GM12878 (cell line): Measurements from ENCODE around the gene GOLGA5. TPM values are rescaled to one million over a fixed set of nuclear protein-coding genes. Genes with fewer than 3 reads are reported as not detected.

Experiments used
- BACH1 ChIP-seq: fragments of 450-650 bp; IDR thresholded peaks from 2 replicates; pipeline ENCODE4 v1.6.1; 2017; ENCODE audit warnings: mild to moderate bottlenecking, borderline replicate concordance
- EGR1 ChIP-seq, 2 experiments: IDR thresholded peaks; 1 replicate in 1 of 2; 2 replicates in 1 of 2; pipeline ENCODE4 v1.6.1; 2011 to 2012; ENCODE audit warnings: low read depth in 2 of 2, low read length in 2 of 2, borderline replicate concordance in 1 of 2, mild to moderate bottlenecking in 1 of 2, moderate library complexity in 1 of 2
- FOS ChIP-seq: IDR thresholded peaks from 3 replicates; pipeline ENCODE4 v1.6.1; 2011; ENCODE audit warnings: borderline replicate concordance; ENCODE audit not compliant: insufficient read length; ENCODE audit errors: extremely low read depth
- GATAD2B ChIP-seq: fragments of 450-650 bp; conservative IDR thresholded peaks from 2 replicates; pipeline ENCODE4 v1.6.1; 2017; ENCODE audit warnings: low read depth, mild to moderate bottlenecking, moderate library complexity
- MTA3 ChIP-seq: IDR thresholded peaks from 2 replicates; pipeline ENCODE4 v1.6.1; 2012; ENCODE audit warnings: low read length, inconsistent platforms, borderline replicate concordance
- MXI1 ChIP-seq: fragments of 150-350 bp; IDR thresholded peaks from 2 replicates; pipeline ENCODE4 v1.6.1; 2011; ENCODE audit warnings: low read depth, mild to moderate bottlenecking, inconsistent platforms, low read length, improper control_type of control experiment
- NFYA ChIP-seq: IDR thresholded peaks from 2 replicates; pipeline ENCODE4 v1.6.1; 2011; ENCODE audit warnings: low read depth, mild to moderate bottlenecking, low read length, improper control_type of control experiment, borderline replicate concordance
- NFYB ChIP-seq: IDR thresholded peaks from 2 replicates; pipeline ENCODE4 v1.6.1; 2011; ENCODE audit warnings: low read depth, mild to moderate bottlenecking, low read length, improper control_type of control experiment, moderate library complexity; ENCODE audit not compliant: insufficient read depth
- NR2C2 ChIP-seq: IDR thresholded peaks from 2 replicates; pipeline ENCODE4 v1.6.1; 2011; ENCODE audit warnings: borderline replicate concordance, low read depth; ENCODE audit not compliant: control insufficient read depth, insufficient read length
- PAX5 ChIP-seq: IDR thresholded peaks from 2 replicates; pipeline ENCODE4 v1.6.1; 2011; ENCODE audit warnings: low read depth, low read length, borderline replicate concordance
- PKNOX1 ChIP-seq: fragments of 450-650 bp; IDR thresholded peaks from 2 replicates; pipeline ENCODE4 v1.6.1; 2016; ENCODE audit warnings: mild to moderate bottlenecking
- SMAD1 ChIP-seq: fragments of 450-650 bp; IDR thresholded peaks from 2 replicates; pipeline ENCODE4 v1.6.1; 2018; ENCODE audit warnings: mild to moderate bottlenecking, low read depth; ENCODE audit not compliant: partially characterized antibody
- SMARCA5 ChIP-seq: fragments of 450-650 bp; IDR thresholded peaks from 2 replicates; pipeline ENCODE4 v1.6.1; 2017; ENCODE audit warnings: mild to moderate bottlenecking
- SREBF1 ChIP-seq: IDR thresholded peaks from 2 replicates; pipeline ENCODE4 v1.6.1; 2012; ENCODE audit warnings: mild to moderate bottlenecking, low read length
- SREBF2 ChIP-seq: IDR thresholded peaks from 2 replicates; pipeline ENCODE4 v1.6.1; 2012; ENCODE audit warnings: mild to moderate bottlenecking, low read length
- TAF1 ChIP-seq: IDR thresholded peaks from 2 replicates; pipeline ENCODE4 v1.6.1; 2011; ENCODE audit warnings: mild to moderate bottlenecking, low read depth, low read length, borderline replicate concordance
- TCF12 ChIP-seq: IDR thresholded peaks from 2 replicates; pipeline ENCODE4 v1.6.1; 2011; ENCODE audit warnings: low read depth, mild to moderate bottlenecking, low read length
- ZNF217 ChIP-seq: fragments of 450-650 bp; IDR thresholded peaks from 2 replicates; pipeline ENCODE4 v1.6.1; 2017; ENCODE audit warnings: antibody characterized with exemption, mild to moderate bottlenecking
- ZNF384 ChIP-seq: IDR thresholded peaks from 2 replicates; pipeline ENCODE4 v1.6.1; 2012; ENCODE audit warnings: low read depth, mild to moderate bottlenecking, low read length, improper control_type of control experiment, borderline replicate concordance
- polyA plus RNA-seq, 11 experiments: library from polyadenylated mRNA; depleted of rRNA in 4 of 11; unstranded in 6 of 11; stranded (reverse) in 5 of 11; fragments of >200 nt; fragmentation: Nextera tagmentation in 4 of 11; fragmentation: Illumina TruSeq in 1 of 11; extraction: Ambion mirVana in 4 of 11; extraction: Trizol in 1 of 11; gene quantifications; 1 replicate in 1 of 11; 2 replicates in 10 of 11; pipeline versions ENCODE4 v1.2.1 to v1.2.3, GENCODE V29; 2011 to 2016; ENCODE audit warnings: inconsistent platforms in 2 of 11, missing spikeins in 2 of 11, low read depth in 1 of 11
- total RNA-seq, 4 experiments: library from RNA; depleted of rRNA in 3 of 4; stranded (reverse); fragments of >200 nt in 3 of 4; fragmentation: Illumina TruSeq in 1 of 4; extraction: Trizol in 1 of 4; gene quantifications; 2 replicates each; pipeline versions ENCODE4 v1.2.1 to v1.2.3, GENCODE V29; 2013 to 2021
- TF ChIP-seq, protein P1 (sequence below): fragments of 450-650 bp; IDR thresholded peaks from 2 replicates; pipeline ENCODE4 v1.6.1; 2017; ENCODE audit warnings: borderline replicate concordance
- TF ChIP-seq, protein P2 (sequence below): IDR thresholded peaks from 2 replicates; pipeline ENCODE4 v1.6.1; 2011; ENCODE audit warnings: mild to moderate bottlenecking, low read depth, low read length, moderate library complexity; ENCODE audit not compliant: insufficient replicate concordance
- TF ChIP-seq, protein P3 (sequence below): fragments of 450-650 bp; IDR thresholded peaks from 2 replicates; pipeline ENCODE4 v1.6.1; 2018; ENCODE audit warnings: mild to moderate bottlenecking, low read depth, moderate library complexity; ENCODE audit not compliant: partially characterized antibody

Gene GOLGA5
- total and polyA plus RNA-seq, 10 of the 15 experiments (the other 5 are each of a cell fraction or from before 2014, with no cell fraction given), result 10.9 to 30.1 (median 19.7) TPM

DNA sequence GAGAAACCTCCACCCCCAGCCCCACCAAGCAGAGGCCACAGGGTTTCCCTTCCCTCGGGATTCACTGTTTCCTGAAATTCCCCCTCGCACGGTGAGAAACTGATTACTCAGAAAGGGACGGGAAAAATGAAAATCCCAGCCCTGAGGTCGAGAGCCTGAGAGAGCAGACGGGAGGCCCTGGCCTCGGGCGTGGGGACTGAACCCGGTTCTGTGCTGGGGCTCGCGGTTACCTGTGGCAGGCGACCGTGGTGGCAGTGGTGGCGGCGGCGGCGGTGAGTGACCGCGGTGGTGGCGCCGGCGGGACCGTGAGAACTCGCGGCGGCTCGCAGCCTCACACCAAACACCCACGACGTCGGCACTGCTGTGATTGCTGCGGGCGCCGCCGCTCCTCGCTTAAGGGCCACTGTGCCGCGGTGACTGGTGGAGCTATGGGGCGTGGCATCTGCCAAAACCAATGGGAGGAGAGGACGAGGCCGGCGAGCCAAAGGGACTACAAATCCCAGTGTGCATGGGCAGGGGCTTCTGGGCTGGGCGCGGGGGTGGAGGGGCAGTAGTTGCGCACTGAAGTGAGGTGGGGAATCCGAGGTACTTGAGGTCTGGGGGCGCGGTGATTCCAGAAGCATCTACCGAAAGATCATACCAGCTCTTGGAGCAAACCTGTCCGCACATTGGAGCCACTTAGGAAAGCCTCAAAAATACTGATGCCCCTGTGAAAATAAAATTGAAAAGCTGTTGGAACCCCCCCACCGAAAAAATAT lies 45.7 kb upstream of the GOLGA5 start, which contains the start of gene LGMN (continued):
- TF ChIP-seq ZNF384 (no peak), PKNOX1 (peak; percentile 74), NFYB (0 out of 2 replicates have a peak, but pooled peaks have one; percentile 37), FOS (no peak), TAF1 (0 out of 2 replicates have a peak, but pooled peaks have one; percentile 23), EGR1 (IDR thresholded peaks at IDR 0.05; ENCODE audit: borderline replicate concordance in 1 of 2, low read depth in 2 of 2, low read length in 2 of 2) (peak in 1 of 2 experiments; percentile 44; a peak in 1 of 3 replicates), SMARCA5 (0 out of 2 replicates have a peak, but pooled peaks have one; percentile 45), PAX5 (peak; percentile 67; the same call in 1 of the 2 replicates), NFYA (no peak), BACH1 (peak; percentile 92), SMAD1 (no peak), MTA3 (0 out of 2 replicates have a peak, but pooled peaks have one; percentile 29), NR2C2 (no peak), TCF12 (peak; percentile 62; the same call in 1 of the 2 replicates), MXI1 (peak; percentile 65), GATAD2B (peak; percentile 97; the same call in 1 of the 2 replicates), ZNF217 (peak; percentile 71), SREBF1 (no peak), SREBF2 (no peak)
- TF ChIP-seq, protein P1, sequence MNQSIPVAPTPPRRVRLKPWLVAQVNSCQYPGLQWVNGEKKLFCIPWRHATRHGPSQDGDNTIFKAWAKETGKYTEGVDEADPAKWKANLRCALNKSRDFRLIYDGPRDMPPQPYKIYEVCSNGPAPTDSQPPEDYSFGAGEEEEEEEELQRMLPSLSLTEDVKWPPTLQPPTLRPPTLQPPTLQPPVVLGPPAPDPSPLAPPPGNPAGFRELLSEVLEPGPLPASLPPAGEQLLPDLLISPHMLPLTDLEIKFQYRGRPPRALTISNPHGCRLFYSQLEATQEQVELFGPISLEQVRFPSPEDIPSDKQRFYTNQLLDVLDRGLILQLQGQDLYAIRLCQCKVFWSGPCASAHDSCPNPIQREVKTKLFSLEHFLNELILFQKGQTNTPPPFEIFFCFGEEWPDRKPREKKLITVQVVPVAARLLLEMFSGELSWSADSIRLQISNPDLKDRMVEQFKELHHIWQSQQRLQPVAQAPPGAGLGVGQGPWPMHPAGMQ, result peak; percentile 68
- TF ChIP-seq, protein P2, sequence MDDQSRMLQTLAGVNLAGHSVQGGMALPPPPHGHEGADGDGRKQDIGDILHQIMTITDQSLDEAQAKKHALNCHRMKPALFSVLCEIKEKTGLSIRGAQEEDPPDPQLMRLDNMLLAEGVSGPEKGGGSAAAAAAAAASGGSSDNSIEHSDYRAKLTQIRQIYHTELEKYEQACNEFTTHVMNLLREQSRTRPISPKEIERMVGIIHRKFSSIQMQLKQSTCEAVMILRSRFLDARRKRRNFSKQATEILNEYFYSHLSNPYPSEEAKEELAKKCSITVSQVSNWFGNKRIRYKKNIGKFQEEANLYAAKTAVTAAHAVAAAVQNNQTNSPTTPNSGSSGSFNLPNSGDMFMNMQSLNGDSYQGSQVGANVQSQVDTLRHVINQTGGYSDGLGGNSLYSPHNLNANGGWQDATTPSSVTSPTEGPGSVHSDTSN, result peak; percentile 19
- TF ChIP-seq, protein P3, sequence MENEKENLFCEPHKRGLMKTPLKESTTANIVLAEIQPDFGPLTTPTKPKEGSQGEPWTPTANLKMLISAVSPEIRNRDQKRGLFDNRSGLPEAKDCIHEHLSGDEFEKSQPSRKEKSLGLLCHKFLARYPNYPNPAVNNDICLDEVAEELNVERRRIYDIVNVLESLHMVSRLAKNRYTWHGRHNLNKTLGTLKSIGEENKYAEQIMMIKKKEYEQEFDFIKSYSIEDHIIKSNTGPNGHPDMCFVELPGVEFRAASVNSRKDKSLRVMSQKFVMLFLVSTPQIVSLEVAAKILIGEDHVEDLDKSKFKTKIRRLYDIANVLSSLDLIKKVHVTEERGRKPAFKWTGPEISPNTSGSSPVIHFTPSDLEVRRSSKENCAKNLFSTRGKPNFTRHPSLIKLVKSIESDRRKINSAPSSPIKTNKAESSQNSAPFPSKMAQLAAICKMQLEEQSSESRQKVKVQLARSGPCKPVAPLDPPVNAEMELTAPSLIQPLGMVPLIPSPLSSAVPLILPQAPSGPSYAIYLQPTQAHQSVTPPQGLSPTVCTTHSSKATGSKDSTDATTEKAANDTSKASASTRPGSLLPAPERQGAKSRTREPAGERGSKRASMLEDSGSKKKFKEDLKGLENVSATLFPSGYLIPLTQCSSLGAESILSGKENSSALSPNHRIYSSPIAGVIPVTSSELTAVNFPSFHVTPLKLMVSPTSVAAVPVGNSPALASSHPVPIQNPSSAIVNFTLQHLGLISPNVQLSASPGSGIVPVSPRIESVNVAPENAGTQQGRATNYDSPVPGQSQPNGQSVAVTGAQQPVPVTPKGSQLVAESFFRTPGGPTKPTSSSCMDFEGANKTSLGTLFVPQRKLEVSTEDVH, result peak; percentile 40
